KOPT-K1 (cell line): ENCODE results near the gene ITSN1.

Experiments used
- H3K27ac ChIP-seq: fragments of 200-600 bp; sonication (generic); 2 replicates; pipeline ENCODE4 v1.5.1; 2016; ENCODE audit warnings: antibody characterized with exemption, mild to moderate bottlenecking, low read depth, low read length; ENCODE audit not compliant: poor library complexity, severe bottlenecking
- H3K36me3 ChIP-seq: fragments of 200-600 bp; sonication (generic); 2 replicates; pipeline ENCODE4 v1.5.1; 2017; ENCODE audit warnings: antibody characterized with exemption, mild to moderate bottlenecking, low read length, moderate library complexity; ENCODE audit not compliant: insufficient read depth
- H3K9me3 ChIP-seq: fragments of 200-600 bp; sonication (generic); 2 replicates; pipeline ENCODE4 v1.5.1; 2017; ENCODE audit warnings: antibody characterized with exemption, low read length, mild to moderate bottlenecking; ENCODE audit not compliant: insufficient read depth, poor library complexity, severe bottlenecking

Gene ITSN1

DNA sequence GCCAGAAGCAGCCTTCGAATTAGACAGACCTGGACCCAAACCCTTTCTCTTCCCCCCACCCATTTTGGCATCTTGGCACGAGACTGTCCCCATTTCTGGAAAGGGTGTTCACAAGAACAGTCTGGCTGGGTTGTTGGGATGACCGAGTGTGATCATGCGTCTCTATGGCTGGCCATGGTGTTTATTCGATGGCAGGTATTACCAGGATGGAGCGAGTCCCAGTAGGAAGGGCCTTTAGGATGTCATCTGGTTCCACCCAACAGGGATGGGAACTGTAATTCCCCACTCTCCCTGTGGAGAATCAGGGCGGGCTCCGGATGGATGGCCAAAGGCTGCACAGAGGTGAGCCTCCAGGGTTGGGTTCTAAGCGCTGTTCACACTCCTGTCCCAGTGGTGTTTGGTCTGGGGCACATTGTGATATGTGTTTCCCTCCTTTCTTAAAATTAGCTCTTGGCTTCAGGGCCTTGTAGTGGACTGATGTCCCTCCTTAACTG, 306.7 kb downstream of the ITSN1 start:
- Histone ChIP-seq H3K9me3 (peaks cover 26% of the 10 kb centered on the region), H3K36me3 (peaks cover 35% of the 10 kb centered on the region), H3K27ac (peak overlapping the region; percentile 98)
